Measurements from ENCODE around the gene SLC35F3.

SLC35F3 gene

DNA sequence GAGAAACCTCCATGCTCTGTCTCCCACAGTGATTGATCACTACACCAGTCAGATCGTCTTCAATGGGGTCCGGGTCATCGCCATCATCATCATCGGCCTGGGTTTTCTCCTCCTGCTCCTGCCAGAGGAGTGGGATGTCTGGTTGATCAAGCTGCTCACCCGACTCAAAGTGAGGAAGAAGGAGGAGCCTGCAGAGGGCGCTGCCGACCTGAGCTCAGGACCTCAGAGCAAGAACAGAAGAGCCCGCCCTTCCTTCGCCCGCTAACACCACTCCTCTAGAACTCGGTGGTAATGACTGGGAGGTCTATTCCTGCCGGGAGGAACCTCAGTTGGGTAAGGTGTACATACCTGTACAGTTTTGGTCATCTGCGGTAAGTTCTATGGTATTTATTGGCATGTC, 418.5 kb downstream of the SLC35F3 start:
- no peak overlapping the region for H3K4me3 ChIP-seq (ENCODE audit: low read depth, low read length)
- TF ChIP-seq CTCF (IDR thresholded peaks at IDR 0.05; ENCODE audit: control insufficient read depth, extremely low read depth, insufficient read depth): peak; percentile 80
- DNase-seq (ENCODE audit: low read depth): peak; percentile 40

DNA sequence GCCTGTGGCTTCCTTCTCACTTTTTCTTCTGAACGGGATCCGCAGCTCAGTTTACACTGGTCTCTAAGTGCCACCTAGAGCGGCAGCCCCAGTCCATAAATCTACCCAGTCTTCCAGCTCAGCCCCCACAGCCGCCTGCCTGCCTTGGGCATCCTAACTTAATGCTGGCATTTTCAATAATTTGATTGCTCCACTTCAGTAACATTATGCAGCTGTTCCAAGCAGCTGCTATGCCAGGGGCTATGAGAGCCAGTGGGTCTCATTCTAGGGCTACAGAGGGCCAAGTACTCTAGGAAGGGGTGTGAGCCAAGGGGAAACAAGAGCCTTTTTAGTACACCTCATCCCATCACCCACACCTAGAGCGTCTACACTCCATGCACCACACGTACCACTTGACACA, 420.3 kb downstream of the SLC35F3 start:
- no peak overlapping the region for H3K4me3 ChIP-seq (ENCODE audit: low read depth, low read length)
- TF ChIP-seq CTCF (IDR thresholded peaks at IDR 0.05; ENCODE audit: control insufficient read depth, extremely low read depth, insufficient read depth): no peak
- DNase-seq (ENCODE audit: low read depth): no peak

DNA sequence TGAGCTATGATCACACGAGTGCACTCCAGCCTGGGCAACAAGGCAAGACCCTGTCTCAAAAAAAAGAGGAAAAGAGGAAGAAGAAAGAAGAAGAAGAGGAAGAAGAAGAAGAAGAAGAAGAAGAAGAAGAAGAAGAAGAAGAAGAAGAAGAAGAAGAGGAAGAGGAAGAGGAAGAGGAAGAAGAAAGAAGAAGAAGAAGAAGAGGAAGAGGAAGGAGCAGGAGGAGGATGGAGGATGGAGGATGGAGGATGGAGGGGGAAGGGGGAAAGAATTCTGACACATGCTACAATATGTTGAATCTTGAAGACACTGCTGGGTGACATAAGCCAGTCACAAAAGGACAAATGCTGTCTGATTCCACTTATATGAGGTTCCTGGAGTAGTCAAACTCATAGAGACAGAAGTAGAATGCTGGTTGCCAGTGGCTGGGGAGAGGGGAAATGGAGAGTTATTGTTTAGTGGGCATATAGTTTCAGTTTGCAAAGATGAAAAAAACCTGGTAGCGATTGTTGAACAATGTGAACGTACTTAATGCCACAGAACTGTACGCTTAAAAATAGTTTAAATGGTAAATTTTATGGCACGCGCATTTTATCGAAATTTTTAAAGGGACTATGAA, 421.5 kb downstream of the SLC35F3 start:
- TF ChIP-seq CTCF (IDR thresholded peaks at IDR 0.05; ENCODE audit: control insufficient read depth, extremely low read depth, insufficient read depth): no peak
- peak overlapping the region; percentile 44 for H3K4me3 ChIP-seq (ENCODE audit: low read depth, low read length)
- no peak for DNase-seq (ENCODE audit: low read depth)

GRCh38 chr1:234326497-234327366, 422.3 kb downstream of the SLC35F3 start:
- H3K4me3 ChIP-seq (ENCODE audit: low read depth, low read length): peak overlapping the region; percentile 44
- no peak for DNase-seq (ENCODE audit: low read depth)
- TF ChIP-seq CTCF (IDR thresholded peaks at IDR 0.05; ENCODE audit: control insufficient read depth, extremely low read depth, insufficient read depth): peak; percentile 78

GRCh38 chr1:234327577-234328164, 423.2 kb downstream of the SLC35F3 start:
- TF ChIP-seq CTCF (IDR thresholded peaks at IDR 0.05; ENCODE audit: control insufficient read depth, extremely low read depth, insufficient read depth): no peak
- no peak overlapping the region for H3K4me3 ChIP-seq (ENCODE audit: low read depth, low read length)
- no peak for DNase-seq (ENCODE audit: low read depth)

DNA sequence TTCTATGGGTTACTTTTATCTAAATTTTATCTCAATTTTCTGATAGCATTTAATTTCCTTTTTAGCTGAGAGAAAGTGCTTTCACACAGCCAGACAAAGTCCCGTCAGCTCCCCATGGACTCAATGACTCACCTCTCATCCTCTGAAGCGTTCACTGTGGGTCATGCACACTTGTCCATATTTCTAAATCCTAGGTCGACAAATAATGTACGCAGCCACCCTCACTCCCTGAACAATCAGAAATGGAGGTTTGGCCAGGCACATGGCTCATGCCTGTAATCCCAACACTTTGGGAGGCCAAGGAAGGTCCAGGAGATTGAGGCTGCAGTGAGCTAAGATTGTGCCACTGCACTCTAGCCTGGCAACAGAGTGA, 426.4 kb downstream of the SLC35F3 start:
- no peak for DNase-seq (ENCODE audit: low read depth)
- no peak overlapping the region for H3K4me3 ChIP-seq (ENCODE audit: low read depth, low read length)
- no peak for TF ChIP-seq CTCF (IDR thresholded peaks at IDR 0.05; ENCODE audit: control insufficient read depth, extremely low read depth, insufficient read depth)

Data from LNCaP clone FGC (cell line).